H1 (cell line): ENCODE data around the gene C3AR1. TPM values are rescaled to one million over a fixed set of nuclear protein-coding genes. Genes with fewer than 3 reads are reported as not detected.

Experiments used
- CTCF ChIA-PET: fragments of 300-600 bp; sonication (Branson Sonifier 250); formaldehyde crosslinking; loops from one replicate; lab custom pipeline; 2021; ENCODE audit not compliant: partially characterized antibody; lab: Charles Lee
- POLR2A ChIA-PET: fragments of 300-600 bp; sonication (Branson Sonifier 250); formaldehyde crosslinking; loops from one replicate; lab custom pipeline; 2021; ENCODE audit warnings: inconsistent platforms; ENCODE audit not compliant: partially characterized antibody; lab: Charles Lee
- DNase-seq, 2 experiments: peaks; one replicate each; pipeline versions ENCODE4 v3.0.0 to v3.0.0-alpha.2; 2010 to 2022; ENCODE audit warnings: low spot score in 2 of 2, low read depth in 1 of 2, mixed read lengths in 1 of 2
- FAIRE-seq: peaks from 2 replicates; lab custom pipeline; 2011; peaks lifted over from hg19 to GRCh38; lab: Jason Lieb, UNC
- H2AFZ ChIP-seq: 2 replicates; pipeline ENCODE4 v1.8.1; 2012; ENCODE audit warnings: low read length, inconsistent platforms
- H2AK5ac ChIP-seq: 2 replicates; pipeline ENCODE4 v1.6.1; 2013; ENCODE audit warnings: low read depth, low read length
- H2BK120ac ChIP-seq: replicated peaks from 2 replicates; pipeline ENCODE3; 2013; ENCODE audit warnings: low read depth, low read length, inconsistent platforms
- H2BK12ac ChIP-seq: 2 replicates; pipeline ENCODE4 v1.6.1; 2013; ENCODE audit warnings: low read depth, low read length
- H2BK15ac ChIP-seq: 2 replicates; pipeline ENCODE4 v1.6.1; 2013; ENCODE audit warnings: low read length
- H2BK20ac ChIP-seq: 2 replicates; pipeline ENCODE4 v1.6.1; 2013; ENCODE audit warnings: low read length
- H2BK5ac ChIP-seq: 2 replicates; pipeline ENCODE4 v1.6.1; 2013; ENCODE audit warnings: low read depth, low read length
- H3K14ac ChIP-seq: 2 replicates; pipeline ENCODE4 v1.6.1; 2013; ENCODE audit warnings: inconsistent platforms; ENCODE audit not compliant: insufficient read length
- H3K18ac ChIP-seq: 2 replicates; pipeline ENCODE4 v1.6.1; 2013; ENCODE audit warnings: low read length; ENCODE audit errors: extremely low read depth
- H3K23ac ChIP-seq: 2 replicates; pipeline ENCODE4 v1.6.1; 2013; ENCODE audit warnings: inconsistent platforms; ENCODE audit not compliant: insufficient read length
- H3K23me2 ChIP-seq: 2 replicates; pipeline ENCODE4 v1.6.1; 2013; ENCODE audit warnings: low read depth, low read length
- H3K27ac ChIP-seq: 2 replicates; pipeline ENCODE4 v1.6.1; 2011; ENCODE audit warnings: low read depth, low read length, inconsistent platforms
- H3K27me3 ChIP-seq, 4 experiments: replicated peaks in 1 of 4; 1 replicate in 1 of 4; 2 replicates in 3 of 4; pipeline versions ENCODE4 v1.6.1 to v1.8.1; 2011 to 2013; ENCODE audit warnings: low read length in 3 of 4, mild to moderate bottlenecking in 3 of 4, inconsistent platforms in 2 of 4, mixed read lengths in 2 of 4, moderate library complexity in 1 of 4; ENCODE audit not compliant: control insufficient read depth in 3 of 4, insufficient read depth in 3 of 4; ENCODE audit errors: extremely low read depth in 1 of 4
- H3K36me3 ChIP-seq, 4 experiments: 2 replicates each; pipeline versions ENCODE4 v1.6.1 to v1.8.1; 2011 to 2013; ENCODE audit warnings: mild to moderate bottlenecking in 4 of 4, low read length in 3 of 4, moderate library complexity in 2 of 4, control low read depth in 1 of 4, inconsistent platforms in 1 of 4; ENCODE audit not compliant: insufficient read depth in 4 of 4, control insufficient read depth in 2 of 4
- H3K4ac ChIP-seq: replicated peaks from 2 replicates; pipeline ENCODE3; 2013; ENCODE audit warnings: low read length, low read depth, mixed read lengths, inconsistent platforms; ENCODE audit not compliant: insufficient read length
- H3K4me1 ChIP-seq, 4 experiments: replicated peaks in 1 of 4; 1 replicate in 1 of 4; 2 replicates in 3 of 4; pipeline versions ENCODE4 v1.6.1 to v1.8.1; 2011 to 2013; ENCODE audit warnings: low read length in 3 of 4, inconsistent platforms in 2 of 4, mixed read lengths in 1 of 4; ENCODE audit not compliant: insufficient read depth in 4 of 4, control insufficient read depth in 3 of 4
- H3K4me2 ChIP-seq, 2 experiments: 2 replicates each; pipeline versions ENCODE4 v1.6.1 to v1.8.1; 2011 to 2013; ENCODE audit warnings: low read depth in 2 of 2, low read length in 2 of 2, control low read depth in 1 of 2, inconsistent platforms in 1 of 2, mild to moderate bottlenecking in 1 of 2; ENCODE audit not compliant: insufficient read depth in 1 of 2
- H3K4me3 ChIP-seq, 4 experiments: fragments of 200-600, 300-600 bp in 1 of 4; sonication (generic), shearing (Covaris generic), sonication (Bioruptor Twin) in 1 of 4; 2 replicates each; pipeline versions ENCODE4 v1.5.1 to v1.8.1; 2011 to 2016; ENCODE audit warnings: low read length in 4 of 4, low read depth in 3 of 4, control low read depth in 2 of 4, inconsistent platforms in 2 of 4, mild to moderate bottlenecking in 2 of 4, mixed read lengths in 1 of 4, moderate library complexity in 1 of 4; ENCODE audit not compliant: insufficient read depth in 2 of 4; ENCODE audit errors: extremely low read depth in 1 of 4
- H3K56ac ChIP-seq: replicated peaks from 2 replicates; pipeline ENCODE3; 2013; ENCODE audit warnings: low read depth, mild to moderate bottlenecking, mixed read lengths, low read length, inconsistent platforms; ENCODE audit not compliant: insufficient read length
- H3K79me1 ChIP-seq: 2 replicates; pipeline ENCODE4 v1.6.1; 2013; ENCODE audit warnings: low read depth, low read length, control low read depth
- H3K79me2 ChIP-seq, 2 experiments: 2 replicates each; pipeline versions ENCODE4 v1.6.1 to v1.8.1; 2012 to 2013; ENCODE audit warnings: low read length in 2 of 2, mild to moderate bottlenecking in 2 of 2, inconsistent platforms in 1 of 2; ENCODE audit not compliant: insufficient read depth in 2 of 2, control insufficient read depth in 1 of 2
- H3K9ac ChIP-seq, 4 experiments: replicated peaks in 1 of 4; 1 replicate in 1 of 4; 2 replicates in 3 of 4; pipeline versions ENCODE4 v1.6.1 to v1.8.1; 2011 to 2013; ENCODE audit warnings: low read depth in 3 of 4, low read length in 3 of 4, control low read depth in 2 of 4, mild to moderate bottlenecking in 2 of 4, moderate library complexity in 2 of 4, inconsistent platforms in 1 of 4; ENCODE audit errors: extremely low read depth in 1 of 4
- H3K9me3 ChIP-seq, 2 experiments: 2 replicates each; pipeline versions ENCODE4 v1.6.1 to v1.8.1; 2012 to 2013; ENCODE audit warnings: mild to moderate bottlenecking in 2 of 2, moderate library complexity in 2 of 2, control low read depth in 1 of 2, inconsistent platforms in 1 of 2, low read depth in 1 of 2, low read length in 1 of 2, mixed read lengths in 1 of 2; ENCODE audit not compliant: insufficient read depth in 2 of 2
- H4K20me1 ChIP-seq, 2 experiments: replicated peaks in 1 of 2; 2 replicates each; pipeline versions ENCODE3 to v1.8.1; 2011 to 2013; ENCODE audit warnings: inconsistent platforms in 2 of 2, low read length in 2 of 2, mild to moderate bottlenecking in 1 of 2; ENCODE audit not compliant: insufficient read depth in 2 of 2, control insufficient read depth in 1 of 2
- H4K5ac ChIP-seq: 2 replicates; pipeline ENCODE4 v1.6.1; 2013; ENCODE audit warnings: low read length, low read depth, mixed read lengths, inconsistent platforms; ENCODE audit not compliant: insufficient read length
- H4K8ac ChIP-seq: 2 replicates; pipeline ENCODE4 v1.8.0; 2013; ENCODE audit warnings: mild to moderate bottlenecking, moderate library complexity, low read length, inconsistent platforms; ENCODE audit not compliant: insufficient read depth; ENCODE audit errors: extremely low read depth
- H4K91ac ChIP-seq: replicated peaks from 2 replicates; pipeline ENCODE3; 2013; ENCODE audit warnings: low read length, mixed read lengths, inconsistent platforms; ENCODE audit not compliant: insufficient read length
- CTCF ChIP-seq, 3 experiments: IDR thresholded peaks; 1 replicate in 2 of 3; 2 replicates in 1 of 3; pipeline versions ENCODE4 v1.5.1 to v1.6.1; 2011; ENCODE audit warnings: low read length in 3 of 3, mild to moderate bottlenecking in 3 of 3, inconsistent platforms in 2 of 3, low read depth in 1 of 3, moderate library complexity in 1 of 3; ENCODE audit not compliant: insufficient read depth in 1 of 3; ENCODE audit errors: control extremely low read depth in 1 of 3
- JUND ChIP-seq: IDR thresholded peaks from 2 replicates; pipeline ENCODE4 v1.6.1; 2011; ENCODE audit warnings: mild to moderate bottlenecking, improper control_type of control experiment, low read length
- KDM5A ChIP-seq: fragments of 200-600 bp; IDR thresholded peaks from 2 replicates; pipeline ENCODE4 v1.7.1; 2012; ENCODE audit warnings: mild to moderate bottlenecking, low read length, inconsistent platforms, mixed read lengths
- RAD21 ChIP-seq, 2 experiments: IDR thresholded peaks in 1 of 2; conservative IDR thresholded peaks in 1 of 2; 2 replicates each; pipeline ENCODE4 v1.6.1; 2011; ENCODE audit warnings: low read depth in 2 of 2, low read length in 2 of 2, improper control_type of control experiment in 1 of 2, inconsistent platforms in 1 of 2, mild to moderate bottlenecking in 1 of 2, moderate library complexity in 1 of 2
- WGBS, 2 experiments: shearing (Covaris generic) in 1 of 2; methylation state at CpG; one replicate each; pipeline versions ENCODE4 v1.1.6 to v1.1.7; 2013 to 2015; ENCODE audit warnings: low lambda C conversion rate in 2 of 2, mixed read lengths in 2 of 2, inconsistent platforms in 1 of 2, low coverage in 1 of 2, missing lambda C conversion rate in 1 of 2; ENCODE audit not compliant: insufficient replicate concordance in 2 of 2, insufficient coverage in 1 of 2, insufficient read length in 1 of 2; ENCODE audit errors: extremely low coverage in 1 of 2, missing lambda C conversion rate in 1 of 2; 5-methylcytosine and 5-hydroxymethylcytosine counted together
- polyA plus RNA-seq, 7 experiments: library from polyadenylated mRNA; depleted of rRNA in 3 of 7; stranded (reverse) in 5 of 7; unstranded in 2 of 7; fragments of >200 nt in 5 of 7; fragments of 200-250 nt in 2 of 7; gene quantifications; 1 replicate in 5 of 7; 2 replicates in 1 of 7; 4 replicates in 1 of 7; pipeline versions ENCODE4 v1.2.1 to v1.2.3, GENCODE V29; 2011 to 2013; ENCODE audit warnings: missing spikeins in 2 of 7, mixed read lengths in 2 of 7
- total RNA-seq: library from RNA; stranded (reverse); fragmentation: NEBNext Ultra II Directional; extraction: Animal tissue kit (Norgen Biotek cat#: 25700); gene quantifications from 2 replicates; pipeline ENCODE4 v1.2.1, GENCODE V29; 2021

The C3AR1 gene
- total and polyA plus RNA-seq, 2 of the 8 experiments (the other 6 are each of a cell fraction or from before 2014, with no cell fraction given) = not detected

GRCh38 chr12:8078398-8078797, 12.2 kb upstream of the C3AR1 start:
- Histone ChIP-seq H4K20me1 (no peaks in the 10 kb centered on the region), H2BK5ac (no peak overlapping the region), H3K36me3 (no peaks in the 10 kb centered on the region), H4K5ac (no peak overlapping the region), H3K4me1 (0 out of 7 replicates have a peak, but pooled peaks cover 0 to 3% (median 0%) of the 10 kb centered on the region in 4 experiments), H3K4me3 (no peak overlapping the region), H3K9me3 (no peaks in the 10 kb centered on the region), H3K27me3 (no peaks in the 10 kb centered on the region), H2AFZ (no peak overlapping the region), H3K79me1 (peaks cover 4% of the 10 kb centered on the region; the same call in 1 of the 2 replicates), H2BK120ac (no peak overlapping the region), H3K4ac (no peak overlapping the region), H3K27ac (no peak overlapping the region), H3K79me2 (peaks cover 0 to 9% of the 10 kb centered on the region in 2 experiments; a peak in 2 of 4 replicates), H2BK20ac (no peak overlapping the region), H2AK5ac (no peak overlapping the region), H3K4me2 (no peak overlapping the region), H3K23ac (no peak overlapping the region), H3K9ac (no peak overlapping the region), H3K14ac (no peak overlapping the region), H4K8ac (no peak overlapping the region), H2BK15ac (no peak overlapping the region), H3K23me2 (no peaks in the 10 kb centered on the region; the same call in 1 of the 2 replicates), H3K56ac (no peak overlapping the region)
- FAIRE-seq (no peak), DNase-seq (no peak)
- 64% methylated on average over 4 of the region's 4 CpGs; no CpG with 5 or more reads in 1 of the 2 experiments for WGBS, 2 experiments
- POLR2A ChIA-PET = interaction anchor here (0.7 to 1.6 kb wide), 4 partner anchors 11 to 101 kb away, joined by 3 to 4 read pairs (median 3); no protein-coding TSS in a partner anchor
- TF ChIP-seq KDM5A (no peak), CTCF (IDR thresholded peaks at IDR 0.05; ENCODE audit: control extremely low read depth in 1 of 3, insufficient read depth in 1 of 3, low read depth in 1 of 3, low read length in 3 of 3) (peak; percentile 22 to 65 (median 47)), JUND (no peak), RAD21 (IDR thresholded peaks at IDR 0.05 in 1 of 2, conservative IDR thresholded peaks at IDR 0.05 in 1 of 2; ENCODE audit: low read depth in 2 of 2, low read length in 2 of 2) (peak; percentile 79 to 81)
- TF ChIP-seq, all 59 proteins: peak for 2
- Histone ChIP-seq H3K18ac (no peak overlapping the region), H4K91ac (no peak overlapping the region), H2BK12ac (no peak overlapping the region)
- CTCF ChIA-PET = interaction anchor here (0.6 to 11.1 kb wide), 31 partner anchors 8 to 1139 kb away, joined by 3 to 146 read pairs (median 4); partner anchors contain the start of gene C3AR1
